NB4 (cell line): ENCODE data around the gene RPAIN.

ENCODE experiments used
- DNase-seq: peaks from one replicate; pipeline ENCODE4 v3.0.0; 2010; ENCODE audit warnings: low read depth
- H3K4me3 ChIP-seq: one replicate; pipeline ENCODE4 v1.5.1; 2011; ENCODE audit warnings: mild to moderate bottlenecking, low read depth, low read length, moderate library complexity
- MYC ChIP-seq: IDR thresholded peaks from 2 replicates; pipeline ENCODE4 v1.6.1; 2011; ENCODE audit warnings: low read depth, low read length
- POLR2A ChIP-seq: IDR thresholded peaks from 2 replicates; pipeline ENCODE4 v1.6.1; 2011; ENCODE audit warnings: mild to moderate bottlenecking; ENCODE audit not compliant: insufficient read length; ENCODE audit errors: extremely low read depth
- TF ChIP-seq, protein P1 (sequence below): IDR thresholded peaks from 2 replicates; pipeline ENCODE4 v1.6.1; 2011; ENCODE audit warnings: low read depth, low read length
- TF ChIP-seq, protein P2 (sequence below): IDR thresholded peaks from one replicate; pipeline ENCODE4 v1.5.1; 2012; ENCODE audit warnings: low read depth, low read length

The RPAIN gene, protein sequence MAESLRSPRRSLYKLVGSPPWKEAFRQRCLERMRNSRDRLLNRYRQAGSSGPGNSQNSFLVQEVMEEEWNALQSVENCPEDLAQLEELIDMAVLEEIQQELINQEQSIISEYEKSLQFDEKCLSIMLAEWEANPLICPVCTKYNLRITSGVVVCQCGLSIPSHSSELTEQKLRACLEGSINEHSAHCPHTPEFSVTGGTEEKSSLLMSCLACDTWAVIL

DNA sequence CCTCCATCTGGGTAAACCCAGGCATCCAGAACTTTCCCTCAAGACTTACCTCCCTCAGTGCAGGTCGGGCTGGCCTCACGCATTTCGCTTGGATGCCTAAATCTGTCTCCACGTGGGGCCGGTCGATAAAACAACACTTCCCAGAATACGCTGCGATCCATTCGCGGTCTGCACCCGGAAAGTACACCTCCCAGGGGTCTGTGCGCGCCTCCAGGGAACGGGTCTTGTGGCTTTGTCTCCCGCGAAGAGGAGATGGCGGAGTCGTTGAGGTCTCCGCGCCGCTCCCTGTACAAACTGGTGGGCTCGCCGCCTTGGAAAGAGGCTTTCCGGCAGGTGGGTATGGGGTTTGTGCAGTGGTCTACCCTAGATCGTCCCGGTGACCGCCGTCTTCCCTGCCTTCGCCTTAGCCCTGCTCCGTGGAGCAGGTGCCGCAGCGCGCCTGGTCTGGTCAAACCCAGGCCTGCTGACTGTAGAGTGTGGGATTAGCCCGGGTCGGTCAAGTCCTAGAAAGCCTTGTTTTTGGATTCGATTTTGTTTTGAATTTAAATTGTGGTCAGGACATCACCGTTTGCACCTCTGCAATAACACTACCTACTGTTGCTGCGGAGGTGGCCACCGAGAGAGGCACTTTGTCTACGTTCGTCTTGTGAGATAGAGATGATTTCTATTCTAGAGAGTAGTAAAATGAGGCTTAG lies at the start of gene RPAIN:
RPAIN (plus strand) TSS at position 224 of the 695 bp plus-strand sequence; CDS start at position 253, 29 bp downstream.
- DNase-seq: peak; percentile 90
- peak within 1 kb of the TSS; percentile 93 for H3K4me3 ChIP-seq
- peak; percentile 74 for TF ChIP-seq POLR2A
- TF ChIP-seq MYC: peak; percentile 70
- TF ChIP-seq, protein P1, sequence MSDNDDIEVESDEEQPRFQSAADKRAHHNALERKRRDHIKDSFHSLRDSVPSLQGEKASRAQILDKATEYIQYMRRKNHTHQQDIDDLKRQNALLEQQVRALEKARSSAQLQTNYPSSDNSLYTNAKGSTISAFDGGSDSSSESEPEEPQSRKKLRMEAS: peak; percentile 61
- TF ChIP-seq, protein P2, sequence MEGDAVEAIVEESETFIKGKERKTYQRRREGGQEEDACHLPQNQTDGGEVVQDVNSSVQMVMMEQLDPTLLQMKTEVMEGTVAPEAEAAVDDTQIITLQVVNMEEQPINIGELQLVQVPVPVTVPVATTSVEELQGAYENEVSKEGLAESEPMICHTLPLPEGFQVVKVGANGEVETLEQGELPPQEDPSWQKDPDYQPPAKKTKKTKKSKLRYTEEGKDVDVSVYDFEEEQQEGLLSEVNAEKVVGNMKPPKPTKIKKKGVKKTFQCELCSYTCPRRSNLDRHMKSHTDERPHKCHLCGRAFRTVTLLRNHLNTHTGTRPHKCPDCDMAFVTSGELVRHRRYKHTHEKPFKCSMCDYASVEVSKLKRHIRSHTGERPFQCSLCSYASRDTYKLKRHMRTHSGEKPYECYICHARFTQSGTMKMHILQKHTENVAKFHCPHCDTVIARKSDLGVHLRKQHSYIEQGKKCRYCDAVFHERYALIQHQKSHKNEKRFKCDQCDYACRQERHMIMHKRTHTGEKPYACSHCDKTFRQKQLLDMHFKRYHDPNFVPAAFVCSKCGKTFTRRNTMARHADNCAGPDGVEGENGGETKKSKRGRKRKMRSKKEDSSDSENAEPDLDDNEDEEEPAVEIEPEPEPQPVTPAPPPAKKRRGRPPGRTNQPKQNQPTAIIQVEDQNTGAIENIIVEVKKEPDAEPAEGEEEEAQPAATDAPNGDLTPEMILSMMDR: no peak

DNA sequence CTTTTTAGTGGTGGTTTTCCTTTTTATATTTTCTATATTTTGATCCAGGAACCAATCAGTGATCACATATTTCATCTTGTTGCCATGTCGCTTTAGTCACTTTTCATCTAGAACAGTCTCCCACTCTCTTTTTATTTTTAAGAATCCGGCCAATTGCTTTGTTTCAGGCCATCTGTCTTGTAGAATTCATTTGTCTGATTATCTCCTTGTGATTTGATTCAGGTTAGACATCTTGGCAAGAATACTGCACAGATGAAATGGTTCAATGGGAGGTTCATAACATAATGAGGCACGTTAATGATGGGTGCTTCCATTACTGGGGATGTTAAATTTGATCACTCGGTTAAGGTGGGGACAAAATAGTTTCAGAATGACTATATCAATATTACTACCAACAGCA lies 49.6 kb upstream of the RPAIN start:
- no peak overlapping the region for H3K4me3 ChIP-seq
- TF ChIP-seq, protein P1: no peak
- TF ChIP-seq MYC (no peak), POLR2A (no peak)
- TF ChIP-seq, protein P2: no peak
- DNase-seq: no peak

DNA sequence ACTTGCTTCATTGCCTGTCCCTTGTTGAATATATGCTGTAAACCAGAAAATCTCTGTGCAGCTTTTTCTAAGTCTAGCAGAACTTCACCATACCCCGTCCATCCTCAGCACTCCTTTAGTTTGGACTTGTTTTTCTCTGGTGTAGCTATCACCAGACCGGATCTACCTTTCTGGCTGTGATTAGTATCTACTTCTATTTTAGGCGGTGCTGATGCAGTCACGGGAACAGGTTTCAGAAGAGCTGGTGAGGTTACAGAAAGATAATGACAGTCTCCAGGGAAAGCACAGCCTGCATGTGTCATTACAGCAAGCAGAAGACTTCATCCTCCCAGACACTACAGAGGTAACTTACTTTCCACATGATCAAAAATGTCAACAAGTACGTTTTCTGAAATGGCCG lies 46.9 kb upstream of the RPAIN start:
- no peak for DNase-seq
- H3K4me3 ChIP-seq: no peak overlapping the region
- TF ChIP-seq, protein P2: no peak

DNA sequence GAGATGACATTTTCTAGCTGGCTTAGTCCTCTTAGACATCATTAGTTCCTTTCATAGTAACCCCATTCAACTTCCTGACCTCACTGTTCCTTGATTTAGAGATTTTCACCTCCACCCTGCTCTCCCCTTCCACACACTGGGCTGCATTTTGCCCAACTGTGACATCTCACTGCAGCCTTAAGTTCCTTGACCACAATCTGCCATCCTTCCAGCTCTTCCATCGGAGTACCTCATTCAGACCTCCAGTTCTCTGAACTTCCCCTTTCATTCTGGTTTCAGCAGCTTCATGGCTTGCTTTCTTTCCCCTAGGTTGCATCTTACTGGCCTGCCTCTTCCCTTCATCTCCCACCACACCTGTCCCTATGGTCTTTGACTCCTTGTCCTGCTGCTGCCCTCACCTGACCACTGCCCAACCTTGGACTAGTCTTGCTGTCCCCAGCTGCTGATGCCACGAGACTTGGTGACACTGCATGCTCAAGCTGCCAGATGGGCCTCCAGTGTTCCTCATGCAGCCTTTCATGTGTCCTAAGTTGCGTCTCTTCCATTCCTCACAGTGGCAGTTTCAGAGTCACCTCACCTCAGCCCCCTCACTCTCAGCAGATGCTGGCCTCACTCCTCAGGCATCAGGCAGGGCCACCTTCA lies 41.3 kb upstream of the RPAIN start:
- no peak overlapping the region for H3K4me3 ChIP-seq
- TF ChIP-seq, protein P1: no peak
- no peak for TF ChIP-seq POLR2A
- TF ChIP-seq, protein P2: no peak
- no peak for TF ChIP-seq MYC
- no peak for DNase-seq

DNA sequence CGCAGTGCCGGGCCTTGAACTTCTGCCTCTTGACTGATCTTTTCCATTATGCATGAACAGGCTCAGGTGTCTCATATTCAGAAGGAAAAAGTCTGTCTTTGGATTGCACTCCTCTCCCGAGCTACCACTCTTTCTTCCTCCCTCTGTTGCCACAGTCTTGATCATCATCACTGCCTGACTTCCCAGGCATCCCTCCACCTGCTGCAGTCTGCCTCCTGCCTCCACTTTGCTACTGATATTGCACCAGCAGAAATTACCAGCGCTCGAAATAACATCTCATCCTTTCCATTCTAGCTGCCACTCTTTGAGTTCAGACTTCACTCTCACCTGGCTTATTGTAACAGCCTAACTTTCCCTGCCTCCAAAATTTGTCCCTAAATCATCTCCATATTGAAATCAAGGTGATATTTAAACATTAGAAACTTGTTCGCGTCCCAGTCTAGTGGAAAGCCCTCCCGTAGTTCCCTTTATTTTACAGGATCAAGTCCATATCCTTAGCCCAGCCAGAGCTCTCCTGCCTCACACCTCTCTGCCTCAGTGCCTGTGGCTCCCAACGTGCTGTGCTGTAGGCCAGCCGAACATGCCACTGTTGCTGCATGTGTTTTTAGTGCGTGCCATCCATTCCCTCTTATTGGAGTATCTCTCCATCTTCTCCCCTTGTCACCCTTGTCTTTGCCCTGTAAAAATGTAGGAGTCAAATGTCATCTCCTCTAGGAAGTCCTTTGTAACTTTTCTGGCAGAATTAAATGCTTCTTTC lies 40.5 kb upstream of the RPAIN start:
- no peak for DNase-seq
- H3K4me3 ChIP-seq: no peak overlapping the region
- TF ChIP-seq, protein P2: no peak
- TF ChIP-seq MYC (no peak), POLR2A (no peak)
- TF ChIP-seq, protein P1: no peak
